Measurements from ENCODE around the gene BIRC2. TPM values are rescaled to one million over a fixed set of nuclear protein-coding genes. Genes with fewer than 3 reads are reported as not detected.
"Not testable (repeated sequence)": the region's sequence is repeated elsewhere in the genome, so short reads cannot be mapped to it uniquely, and the experiment has no call there.

The BIRC2 gene
- total RNA-seq, 1 experiment from 2014 or later = 32.6 TPM

DNA sequence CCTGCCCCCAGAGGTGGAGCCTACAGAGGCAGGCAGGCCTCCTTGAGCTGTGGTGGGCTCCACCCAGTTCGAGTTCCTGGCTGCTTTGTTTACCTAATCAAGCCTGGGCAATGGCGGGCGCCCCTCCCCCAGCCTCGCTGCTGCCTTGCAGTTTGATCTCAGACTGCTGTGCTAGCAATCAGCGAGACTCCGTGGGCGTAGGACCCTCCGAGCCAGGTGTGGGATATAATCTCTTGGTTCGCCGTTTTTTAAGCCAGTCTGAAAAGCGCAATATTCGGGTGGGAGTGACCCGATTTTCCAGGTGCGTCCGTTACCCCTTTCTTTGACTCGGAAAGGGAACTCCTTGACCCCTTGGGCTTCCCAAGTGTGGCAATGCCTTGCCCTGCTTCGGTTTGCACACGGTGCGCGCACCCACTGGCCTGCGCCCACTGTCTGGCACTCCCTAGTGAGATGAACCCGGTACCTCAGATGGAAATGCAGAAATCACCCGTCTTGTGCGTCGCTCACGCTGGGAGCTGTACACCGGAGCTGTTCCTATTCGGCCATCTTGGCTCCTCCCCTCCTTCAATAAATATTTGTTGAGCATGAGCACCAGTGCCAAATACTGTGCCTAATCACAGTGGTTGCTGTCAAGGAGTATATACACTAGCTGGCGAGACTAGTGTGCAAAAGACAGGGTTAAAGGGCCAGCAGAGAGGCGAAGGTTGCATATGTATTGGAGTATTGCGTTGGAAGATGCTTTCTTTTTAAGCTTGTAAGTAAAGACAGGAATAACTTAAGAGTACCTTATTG lies 27.8 kb downstream of the BIRC2 start:
- H3K4me3 ChIP-seq (replicated peaks in 1 of 2; ENCODE audit: low read depth in 1 of 2, low read length in 2 of 2); H2AFZ ChIP-seq (ENCODE audit: low read depth, low read length, poor library complexity, severe bottlenecking); intact Hi-C loops (cut with micrococcal nuclease); POLR2A ChIA-PET; DNase-seq (ENCODE audit: low read depth, low spot score); H3K4me1 ChIP-seq (ENCODE audit: control insufficient read depth in 1 of 2, insufficient read depth in 2 of 2, low read length in 2 of 2); H3K27ac ChIP-seq (ENCODE audit: low read depth, low read length); H4K20me1 ChIP-seq (ENCODE audit: insufficient read depth); H3K27me3 ChIP-seq (ENCODE audit: insufficient read depth, low read length); BruUV-seq (replicated peaks); RAD21 ChIA-PET (ENCODE audit: low non-redundant PET in 1 of 2, low total read pairs in 2 of 2, uncharacterized antibody in 2 of 2, unreplicated experiment in 2 of 2); H3K9me3 ChIP-seq (ENCODE audit: control insufficient read depth in 1 of 2, insufficient read depth in 1 of 2, low read depth in 1 of 2, low read length in 2 of 2); CTCF ChIA-PET; H3K9ac ChIP-seq (ENCODE audit: low read length); H3K4me2 ChIP-seq (ENCODE audit: low read length); H3K9me2 ChIP-seq (ENCODE audit: insufficient read depth); ATAC-seq: not testable (repeated sequence)
- H3K36me3 ChIP-seq (ENCODE audit: control insufficient read depth in 1 of 2, insufficient read depth in 2 of 2, low read length in 2 of 2) = peaks cover 17% of the 10 kb centered on the region in 2 experiments
- H3K79me2 ChIP-seq (ENCODE audit: insufficient read depth, low read length) = peaks cover 18% of the 10 kb centered on the region

DNA sequence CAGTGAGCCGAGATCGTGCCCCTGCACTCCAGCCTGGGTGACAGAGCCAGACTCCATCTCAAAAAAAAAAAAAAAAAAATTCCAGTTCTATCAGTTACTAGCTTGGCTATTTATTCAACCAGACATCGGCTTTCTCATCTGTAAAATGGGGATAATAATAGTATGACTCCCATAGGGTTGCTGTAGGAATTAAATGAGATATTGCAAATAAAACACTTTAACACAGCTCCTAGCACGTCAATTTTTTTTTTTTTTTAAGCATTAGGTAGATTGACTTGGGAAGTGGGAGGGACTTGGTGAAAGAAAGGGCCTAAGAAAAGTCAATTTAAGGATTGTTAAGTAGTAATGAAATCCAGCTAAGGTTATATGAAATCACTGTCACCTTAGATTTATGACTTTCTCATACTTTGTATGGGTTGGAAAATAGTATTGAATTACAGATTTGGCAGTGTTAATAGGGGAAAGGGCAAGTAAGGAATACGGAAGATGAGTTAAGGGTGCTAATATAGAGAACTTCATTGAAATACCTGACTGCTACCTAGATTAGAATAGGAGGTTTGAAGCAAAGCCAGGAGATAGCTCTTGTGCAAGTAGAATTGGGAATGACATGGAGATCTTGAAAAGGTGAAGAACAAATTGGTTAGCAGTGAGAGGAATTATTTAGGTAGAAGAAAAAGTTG lies 28.8 kb downstream of the BIRC2 start:
- POLR2A ChIA-PET = no interaction called here
- intact Hi-C loops (cut with micrococcal nuclease) = no loop called here
- RAD21 ChIA-PET (ENCODE audit: low non-redundant PET in 1 of 2, low total read pairs in 2 of 2, uncharacterized antibody in 2 of 2, unreplicated experiment in 2 of 2) = no interaction called here
- H3K79me2 ChIP-seq (ENCODE audit: insufficient read depth, low read length) = peaks cover 18% of the 10 kb centered on the region
- H4K20me1 ChIP-seq (ENCODE audit: insufficient read depth) = no peaks in the 10 kb centered on the region
- H3K36me3 ChIP-seq (ENCODE audit: control insufficient read depth in 1 of 2, insufficient read depth in 2 of 2, low read length in 2 of 2) = peaks cover 17 to 22% of the 10 kb centered on the region in 2 experiments
- H3K4me3 ChIP-seq (replicated peaks in 1 of 2; ENCODE audit: low read depth in 1 of 2, low read length in 2 of 2) = no peak overlapping the region
- H3K4me1 ChIP-seq (ENCODE audit: control insufficient read depth in 1 of 2, insufficient read depth in 2 of 2, low read length in 2 of 2) = no peaks in the 10 kb centered on the region
- ATAC-seq (no peak), DNase-seq (ENCODE audit: low read depth, low spot score) (no peak)
- H3K9me3 ChIP-seq (ENCODE audit: control insufficient read depth in 1 of 2, insufficient read depth in 1 of 2, low read depth in 1 of 2, low read length in 2 of 2) = no peaks in the 10 kb centered on the region
- BruUV-seq (replicated peaks) = no TSS peak
- no peak overlapping the region for H3K4me2 ChIP-seq (ENCODE audit: low read length)
- no peak overlapping the region for H2AFZ ChIP-seq (ENCODE audit: low read depth, low read length, poor library complexity, severe bottlenecking)
- H3K27ac ChIP-seq (ENCODE audit: low read depth, low read length) = no peak overlapping the region
- CTCF ChIA-PET = no interaction called here
- no peaks in the 10 kb centered on the region for H3K27me3 ChIP-seq (ENCODE audit: insufficient read depth, low read length)
- H3K9ac ChIP-seq (ENCODE audit: low read length) = no peak overlapping the region
- H3K9me2 ChIP-seq (ENCODE audit: insufficient read depth) = no peaks in the 10 kb centered on the region
- no peak for TF ChIP-seq CBX3 (IDR thresholded peaks at IDR 0.05; ENCODE audit: low read depth)
- TF ChIP-seq, protein P1, sequence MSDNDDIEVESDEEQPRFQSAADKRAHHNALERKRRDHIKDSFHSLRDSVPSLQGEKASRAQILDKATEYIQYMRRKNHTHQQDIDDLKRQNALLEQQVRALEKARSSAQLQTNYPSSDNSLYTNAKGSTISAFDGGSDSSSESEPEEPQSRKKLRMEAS (IDR thresholded peaks at IDR 0.05) = no peak
- TF ChIP-seq SP1 (IDR thresholded peaks at IDR 0.05; ENCODE audit: low read depth) = no peak
- TF ChIP-seq EZH2phosphoT487 (IDR thresholded peaks at IDR 0.05; ENCODE audit: borderline replicate concordance) = no peak
- TF ChIP-seq, protein P2, sequence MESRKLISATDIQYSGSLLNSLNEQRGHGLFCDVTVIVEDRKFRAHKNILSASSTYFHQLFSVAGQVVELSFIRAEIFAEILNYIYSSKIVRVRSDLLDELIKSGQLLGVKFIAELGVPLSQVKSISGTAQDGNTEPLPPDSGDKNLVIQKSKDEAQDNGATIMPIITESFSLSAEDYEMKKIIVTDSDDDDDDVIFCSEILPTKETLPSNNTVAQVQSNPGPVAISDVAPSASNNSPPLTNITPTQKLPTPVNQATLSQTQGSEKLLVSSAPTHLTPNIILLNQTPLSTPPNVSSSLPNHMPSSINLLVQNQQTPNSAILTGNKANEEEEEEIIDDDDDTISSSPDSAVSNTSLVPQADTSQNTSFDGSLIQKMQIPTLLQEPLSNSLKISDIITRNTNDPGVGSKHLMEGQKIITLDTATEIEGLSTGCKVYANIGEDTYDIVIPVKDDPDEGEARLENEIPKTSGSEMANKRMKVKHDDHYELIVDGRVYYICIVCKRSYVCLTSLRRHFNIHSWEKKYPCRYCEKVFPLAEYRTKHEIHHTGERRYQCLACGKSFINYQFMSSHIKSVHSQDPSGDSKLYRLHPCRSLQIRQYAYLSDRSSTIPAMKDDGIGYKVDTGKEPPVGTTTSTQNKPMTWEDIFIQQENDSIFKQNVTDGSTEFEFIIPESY (IDR thresholded peaks at IDR 0.05; ENCODE audit: extremely low read depth, insufficient replicate concordance, low read length) = no peak
- TF ChIP-seq ZNF274 (IDR thresholded peaks at IDR 0.05; ENCODE audit: low read depth, low read length) = no peak
- TF ChIP-seq, protein P3, sequence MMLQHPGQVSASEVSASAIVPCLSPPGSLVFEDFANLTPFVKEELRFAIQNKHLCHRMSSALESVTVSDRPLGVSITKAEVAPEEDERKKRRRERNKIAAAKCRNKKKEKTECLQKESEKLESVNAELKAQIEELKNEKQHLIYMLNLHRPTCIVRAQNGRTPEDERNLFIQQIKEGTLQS (IDR thresholded peaks at IDR 0.05) = no peak
- TF ChIP-seq POLR2AphosphoS5 (IDR thresholded peaks at IDR 0.05; ENCODE audit: low read depth, low read length) = no peak
- no peak for TF ChIP-seq FOSL1 (IDR thresholded peaks at IDR 0.05; ENCODE audit: low read depth)
- TF ChIP-seq JUND (IDR thresholded peaks at IDR 0.05) = no peak
- TF ChIP-seq, protein P4, sequence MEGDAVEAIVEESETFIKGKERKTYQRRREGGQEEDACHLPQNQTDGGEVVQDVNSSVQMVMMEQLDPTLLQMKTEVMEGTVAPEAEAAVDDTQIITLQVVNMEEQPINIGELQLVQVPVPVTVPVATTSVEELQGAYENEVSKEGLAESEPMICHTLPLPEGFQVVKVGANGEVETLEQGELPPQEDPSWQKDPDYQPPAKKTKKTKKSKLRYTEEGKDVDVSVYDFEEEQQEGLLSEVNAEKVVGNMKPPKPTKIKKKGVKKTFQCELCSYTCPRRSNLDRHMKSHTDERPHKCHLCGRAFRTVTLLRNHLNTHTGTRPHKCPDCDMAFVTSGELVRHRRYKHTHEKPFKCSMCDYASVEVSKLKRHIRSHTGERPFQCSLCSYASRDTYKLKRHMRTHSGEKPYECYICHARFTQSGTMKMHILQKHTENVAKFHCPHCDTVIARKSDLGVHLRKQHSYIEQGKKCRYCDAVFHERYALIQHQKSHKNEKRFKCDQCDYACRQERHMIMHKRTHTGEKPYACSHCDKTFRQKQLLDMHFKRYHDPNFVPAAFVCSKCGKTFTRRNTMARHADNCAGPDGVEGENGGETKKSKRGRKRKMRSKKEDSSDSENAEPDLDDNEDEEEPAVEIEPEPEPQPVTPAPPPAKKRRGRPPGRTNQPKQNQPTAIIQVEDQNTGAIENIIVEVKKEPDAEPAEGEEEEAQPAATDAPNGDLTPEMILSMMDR (IDR thresholded peaks at IDR 0.05 in 2 of 3, conservative IDR thresholded peaks at IDR 0.05 in 1 of 3; ENCODE audit: borderline replicate concordance in 1 of 3, insufficient read depth in 1 of 3, low read depth in 2 of 3, low read length in 2 of 3) = no peak
- TF ChIP-seq EGR1 (IDR thresholded peaks at IDR 0.05; ENCODE audit: low read depth) = no peak
- no peak for TF ChIP-seq SIN3A (IDR thresholded peaks at IDR 0.05; ENCODE audit: low read depth)
- TF ChIP-seq YY1 (IDR thresholded peaks at IDR 0.05; ENCODE audit: extremely low read depth, insufficient replicate concordance, low read depth, low read length) = no peak

All from HCT116 (cell line).